Activated naive CD8-positive, alpha-beta T cell treated with anti-CD3 and anti-CD28 coated beads for 36 hours (primary cell): ENCODE data around the gene CTRB2. TPM values are rescaled to one million over a fixed set of nuclear protein-coding genes. Genes with fewer than 3 reads are reported as not detected.
"Not testable (repeated sequence)": the region's sequence is repeated elsewhere in the genome, so short reads cannot be mapped to it uniquely, and the experiment has no call there.

ENCODE experiments used
- DNase-seq: peaks from one replicate; pipeline ENCODE4 v3.0.0; 2021
- H3K27ac Mint-ChIP-seq: one replicate; pipeline ENCODE4 v1.8.0; 2022; ENCODE audit warnings: mild to moderate bottlenecking, moderate library complexity, mixed read lengths
- H3K27me3 Mint-ChIP-seq: one replicate; pipeline ENCODE4 v1.8.0; 2022; ENCODE audit warnings: mild to moderate bottlenecking, mixed read lengths
- H3K36me3 Mint-ChIP-seq: one replicate; pipeline ENCODE4 v1.8.0; 2021; ENCODE audit warnings: mild to moderate bottlenecking, mixed read lengths
- H3K4me1 Mint-ChIP-seq: one replicate; pipeline ENCODE4 v1.8.0; 2021; ENCODE audit warnings: mixed read lengths
- H3K4me3 Mint-ChIP-seq: one replicate; pipeline ENCODE4 v1.8.0; 2022; ENCODE audit warnings: mild to moderate bottlenecking, moderate library complexity, mixed read lengths
- H3K9me3 Mint-ChIP-seq: one replicate; pipeline ENCODE4 v1.8.0; 2022; ENCODE audit warnings: mixed read lengths
- total RNA-seq, 2 experiments: library from RNA; stranded (reverse); gene quantifications; one replicate each; pipeline ENCODE4 v1.2.3, GENCODE V29; 2021

CTRB2 gene
- total RNA-seq, 2 experiments from 2014 or later: not detected

DNA sequence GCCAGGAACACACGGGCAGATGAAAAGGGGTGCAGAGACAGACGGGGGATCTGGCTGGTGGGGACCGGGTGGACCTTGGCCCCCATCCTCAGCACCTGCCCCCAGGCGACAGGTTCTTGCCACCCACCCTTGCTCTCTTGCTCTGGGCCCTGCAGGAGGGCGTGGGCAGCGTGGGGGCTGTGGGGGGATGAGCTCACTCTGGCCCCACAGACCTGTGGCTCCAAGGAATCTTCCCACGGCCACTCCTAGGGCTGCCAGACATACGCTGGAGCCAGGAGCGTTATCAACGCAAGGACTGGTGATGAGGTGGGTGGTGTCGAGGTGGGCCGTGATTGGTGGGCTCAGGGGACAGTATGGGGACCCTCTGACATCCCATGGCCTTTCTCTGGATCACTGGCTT is 18.1 kb upstream of the CTRB2 start:
- no peak for DNase-seq
- Mint-ChIP-seq H3K27me3 (no peaks in the 10 kb centered on the region), H3K36me3 (no peaks in the 10 kb centered on the region), H3K4me3 (no peak overlapping the region), H3K9me3 (peaks cover 1% of the 10 kb centered on the region), H3K4me1 (peaks cover 5% of the 10 kb centered on the region), H3K27ac (no peak overlapping the region)

DNA sequence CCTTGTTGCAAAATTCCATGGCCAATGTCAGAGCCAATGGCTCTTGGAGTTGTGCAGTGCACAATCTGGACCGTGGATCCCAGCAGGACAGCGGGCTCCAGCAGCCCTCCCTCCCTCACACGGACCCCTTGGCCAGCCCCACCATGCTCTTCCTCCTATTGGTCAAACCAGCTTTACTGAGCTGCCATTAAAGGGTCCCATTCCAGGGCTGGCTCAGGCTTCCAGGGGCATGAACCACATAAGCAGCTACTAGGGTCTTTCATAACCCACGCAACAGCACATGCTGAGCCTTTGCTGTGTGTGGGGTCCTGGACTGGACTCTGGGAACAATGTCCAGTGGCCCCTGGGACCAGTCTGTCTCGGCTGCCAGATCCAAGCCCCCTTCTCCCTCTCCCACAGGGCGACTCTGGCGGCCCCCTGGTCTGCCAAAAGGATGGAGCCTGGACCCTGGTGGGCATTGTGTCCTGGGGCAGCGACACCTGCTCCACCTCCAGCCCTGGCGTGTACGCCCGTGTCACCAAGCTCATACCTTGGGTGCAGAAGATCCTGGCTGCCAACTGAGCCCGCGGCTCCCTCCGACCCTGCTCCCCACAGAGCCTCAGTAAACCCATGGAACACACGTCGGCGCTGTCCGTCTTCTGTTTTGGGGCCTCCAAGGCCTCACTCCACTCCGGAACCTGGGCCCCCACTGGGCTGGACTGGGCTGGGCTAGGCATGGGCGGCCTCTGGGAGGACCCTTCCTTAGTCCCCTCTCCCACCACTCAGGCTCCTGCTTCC is 17.5 kb upstream of the CTRB2 start:
- peaks cover 1% of the 10 kb centered on the region for H3K9me3 Mint-ChIP-seq
- H3K4me1 Mint-ChIP-seq: peaks cover 11% of the 10 kb centered on the region
- H3K27ac Mint-ChIP-seq: no peak overlapping the region
- no peak for DNase-seq
- no peaks in the 10 kb centered on the region for H3K36me3 Mint-ChIP-seq
- H3K4me3 Mint-ChIP-seq: no peak overlapping the region
- H3K27me3 Mint-ChIP-seq: no peaks in the 10 kb centered on the region

DNA sequence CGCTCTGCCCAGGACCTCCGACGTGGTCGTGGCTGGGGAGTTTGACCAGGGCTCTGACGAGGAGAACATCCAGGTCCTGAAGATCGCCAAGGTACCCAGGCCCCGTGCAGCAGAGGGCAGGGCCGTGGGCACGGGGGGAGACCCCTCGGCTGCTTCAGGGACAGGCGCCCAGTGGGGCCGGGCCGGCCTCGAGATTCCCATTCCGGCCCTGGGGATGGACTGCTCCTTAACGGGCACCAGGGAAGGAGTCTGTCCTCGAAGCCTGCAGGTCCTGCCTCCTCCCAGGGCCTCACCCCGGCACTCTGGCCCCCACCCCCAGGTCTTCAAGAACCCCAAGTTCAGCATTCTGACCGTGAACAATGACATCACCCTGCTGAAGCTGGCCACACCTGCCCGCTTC is 16.2 kb upstream of the CTRB2 start:
- H3K27ac Mint-ChIP-seq, DNase-seq, H3K27me3 Mint-ChIP-seq, H3K36me3 Mint-ChIP-seq, H3K9me3 Mint-ChIP-seq, H3K4me3 Mint-ChIP-seq: not testable (repeated sequence)
- H3K4me1 Mint-ChIP-seq: peaks cover 18% of the 10 kb centered on the region

DNA sequence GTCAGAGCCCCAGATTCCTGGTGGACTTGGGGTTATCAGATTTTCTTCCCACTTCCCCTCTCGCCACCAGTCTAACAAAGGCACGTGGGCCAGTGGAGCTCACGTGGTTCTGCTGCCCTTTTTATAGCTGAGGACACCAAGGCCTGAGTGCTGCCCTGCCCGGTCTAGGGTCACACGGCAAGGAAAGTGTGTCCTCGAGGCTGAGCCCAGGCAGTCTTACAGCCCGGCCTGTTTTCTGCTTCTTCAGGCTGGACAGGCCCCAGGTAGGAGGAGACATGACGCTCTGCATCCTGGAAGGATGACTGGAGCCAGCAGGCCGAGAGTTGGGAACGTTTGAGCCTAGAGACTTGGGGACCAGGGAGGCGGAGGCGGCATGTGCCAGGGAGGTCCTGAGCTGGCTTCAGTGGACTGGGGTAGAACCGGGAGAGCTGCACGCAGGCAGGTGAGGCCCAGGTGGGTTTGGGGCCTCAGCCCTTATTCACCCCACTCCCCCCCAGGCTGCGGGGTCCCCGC is 15.4 kb upstream of the CTRB2 start:
- peaks cover 1% of the 10 kb centered on the region for H3K9me3 Mint-ChIP-seq
- H3K36me3 Mint-ChIP-seq: no peaks in the 10 kb centered on the region
- H3K27me3 Mint-ChIP-seq: no peaks in the 10 kb centered on the region
- peaks cover 22% of the 10 kb centered on the region for H3K4me1 Mint-ChIP-seq
- no peak overlapping the region for H3K27ac Mint-ChIP-seq
- H3K4me3 Mint-ChIP-seq: no peak overlapping the region
- no peak for DNase-seq

DNA sequence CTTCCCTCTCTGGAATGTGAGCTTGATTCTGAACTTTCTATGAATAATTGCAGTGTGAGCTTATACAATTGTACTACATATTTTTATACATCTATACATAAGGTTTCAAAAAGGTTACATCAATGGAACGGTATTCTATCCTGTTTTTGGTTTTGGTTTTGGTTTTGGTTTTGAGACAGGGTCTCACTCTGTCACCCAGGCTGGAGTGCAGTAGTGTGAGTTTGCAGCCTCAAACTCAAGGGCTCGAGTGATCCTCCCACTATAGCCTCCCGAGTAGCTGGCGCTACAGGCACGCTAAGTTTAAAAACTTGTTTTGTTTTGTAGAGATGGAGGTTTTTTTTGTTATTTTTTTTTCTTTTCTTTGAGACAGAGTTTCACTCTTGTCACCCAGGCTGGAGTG is 12.9 kb upstream of the CTRB2 start:
- Mint-ChIP-seq H3K4me3 (peak overlapping the region; percentile 51), H3K27ac (peak overlapping the region; percentile 80), H3K4me1 (peaks cover 22% of the 10 kb centered on the region), H3K36me3 (no peaks in the 10 kb centered on the region), H3K9me3 (peaks cover 1% of the 10 kb centered on the region), H3K27me3 (no peaks in the 10 kb centered on the region)
- DNase-seq: peak; percentile 31

DNA sequence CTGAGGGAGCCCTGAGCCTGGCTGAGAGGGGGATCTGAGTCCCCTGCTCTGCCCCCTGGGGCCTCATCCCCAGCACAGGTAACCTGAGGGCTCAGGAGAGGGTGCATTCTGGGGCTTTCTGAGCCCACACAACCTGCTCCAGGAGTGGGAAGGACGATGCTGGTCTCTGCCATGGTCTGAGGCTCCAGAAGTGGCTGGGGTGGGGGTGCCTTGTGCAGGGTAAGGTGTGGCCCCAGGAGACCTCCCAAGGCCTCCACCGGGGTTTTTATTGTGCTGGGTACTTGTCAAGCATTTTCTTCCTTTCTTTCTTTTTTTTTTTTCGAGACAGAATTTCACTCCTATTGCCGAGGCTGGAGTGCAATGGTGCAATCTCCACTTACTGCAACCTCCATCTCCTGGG is 12.1 kb upstream of the CTRB2 start:
- H3K4me3 Mint-ChIP-seq: peak overlapping the region; percentile 32
- no peaks in the 10 kb centered on the region for H3K36me3 Mint-ChIP-seq
- no peak for DNase-seq
- H3K27me3 Mint-ChIP-seq: no peaks in the 10 kb centered on the region
- peaks cover 1% of the 10 kb centered on the region for H3K9me3 Mint-ChIP-seq
- H3K27ac Mint-ChIP-seq: peak overlapping the region; percentile 80
- H3K4me1 Mint-ChIP-seq: peaks cover 22% of the 10 kb centered on the region

DNA sequence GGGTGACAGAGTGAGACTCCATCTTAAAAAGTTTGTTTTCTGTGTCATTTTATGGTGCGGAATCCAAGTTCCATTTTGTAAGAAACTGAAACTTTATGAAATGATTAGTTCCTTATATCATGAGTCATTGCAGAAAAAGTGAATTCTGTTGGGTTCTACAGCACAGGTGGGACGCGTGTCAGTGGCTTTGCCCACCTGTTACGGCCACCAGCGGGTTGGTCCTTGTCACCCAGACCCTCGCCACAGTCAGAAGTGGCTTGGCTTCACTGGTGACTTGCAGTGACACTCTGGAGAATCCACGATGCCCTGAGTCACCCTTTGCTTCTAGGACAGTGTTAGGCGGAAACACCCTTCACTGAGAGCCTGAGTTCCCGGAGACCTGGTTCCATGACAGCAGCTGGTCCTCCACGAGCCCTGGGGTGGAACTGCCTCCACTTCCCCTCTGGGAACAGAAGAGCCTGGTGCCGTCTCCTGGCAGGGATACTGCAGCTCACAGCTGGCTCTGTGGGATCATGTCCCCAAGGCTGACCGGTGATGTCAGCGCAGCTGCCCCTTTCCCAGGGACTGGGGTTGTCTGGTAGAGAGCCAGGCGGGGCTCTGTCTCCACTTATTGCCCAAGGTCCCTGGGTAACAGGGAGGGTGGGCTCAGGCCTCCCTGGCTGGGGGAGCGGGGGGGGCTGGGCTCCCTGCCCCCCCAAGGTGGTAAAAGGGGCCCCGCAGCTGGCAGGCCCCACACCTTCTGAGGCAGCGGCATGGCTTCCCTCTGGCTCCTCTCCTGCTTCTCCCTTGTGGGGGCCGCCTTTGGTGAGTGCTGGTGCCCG is 11.5 kb upstream of the CTRB2 start, which contains the start of gene CTRB1:
CTRB1 (plus strand) TSS at position 733 of the 821 bp plus-strand sequence; CDS start at position 753, 20 bp downstream.
- peak within 1 kb of the TSS; percentile 80 for H3K27ac Mint-ChIP-seq
- DNase-seq: peak; percentile 51
- peaks cover 1% of the 10 kb centered on the region for H3K9me3 Mint-ChIP-seq
- H3K27me3 Mint-ChIP-seq: no peaks in the 10 kb centered on the region
- H3K36me3 Mint-ChIP-seq: no peaks in the 10 kb centered on the region
- peaks cover 22% of the 10 kb centered on the region for H3K4me1 Mint-ChIP-seq
- H3K4me3 Mint-ChIP-seq: peak within 1 kb of the TSS; percentile 51

DNA sequence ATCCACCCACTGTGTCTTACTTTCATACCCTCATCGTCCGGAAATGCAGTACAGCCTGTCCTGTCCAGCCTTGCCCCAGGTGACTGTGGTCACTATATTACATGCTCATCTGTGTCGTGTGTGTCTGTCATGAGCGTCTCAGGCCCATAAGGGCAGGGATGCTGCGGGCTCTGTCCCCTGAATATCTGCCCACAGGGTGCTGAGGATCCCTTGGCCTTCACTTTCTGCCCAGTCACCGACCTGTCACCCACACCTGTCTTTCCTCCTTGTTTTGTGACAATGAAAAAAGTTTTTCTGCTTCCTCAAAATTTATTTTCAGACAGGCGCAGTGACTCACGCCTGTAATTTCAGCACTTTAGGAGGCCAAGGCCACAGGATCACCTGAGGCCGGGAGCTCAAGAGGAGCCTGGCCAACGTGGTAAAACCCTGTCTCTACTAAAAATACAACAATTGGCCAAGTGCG is 10.5 kb upstream of the CTRB2 start:
- H3K9me3 Mint-ChIP-seq: peaks cover 1% of the 10 kb centered on the region
- no peaks in the 10 kb centered on the region for H3K27me3 Mint-ChIP-seq
- H3K4me3 Mint-ChIP-seq: no peak overlapping the region
- no peaks in the 10 kb centered on the region for H3K36me3 Mint-ChIP-seq
- no peak for DNase-seq
- peak overlapping the region; percentile 12 for H3K27ac Mint-ChIP-seq
- peaks cover 22% of the 10 kb centered on the region for H3K4me1 Mint-ChIP-seq

DNA sequence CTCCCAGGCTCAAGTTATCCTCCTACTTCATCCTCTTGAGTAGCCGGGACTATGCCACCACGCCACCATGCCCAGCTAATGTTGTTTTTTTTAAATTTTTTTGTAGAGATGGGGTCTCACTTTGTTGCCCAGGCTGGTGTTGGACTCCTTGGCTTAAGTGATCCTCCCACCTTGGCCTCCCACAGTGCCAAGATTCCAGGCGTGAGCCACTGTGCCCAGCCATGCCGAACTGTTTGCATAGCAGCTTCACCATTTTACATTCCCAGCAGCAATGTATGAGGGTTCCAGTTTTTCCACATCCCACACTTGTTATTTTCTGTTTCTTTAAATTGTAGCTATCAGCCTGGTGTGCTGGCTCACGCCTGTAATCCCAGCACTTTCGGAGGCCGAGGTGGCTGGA is 9.6 kb upstream of the CTRB2 start:
- Mint-ChIP-seq H3K4me3 (no peak overlapping the region), H3K4me1 (peaks cover 22% of the 10 kb centered on the region), H3K27ac (no peak overlapping the region), H3K9me3 (peaks cover 1% of the 10 kb centered on the region), H3K36me3 (no peaks in the 10 kb centered on the region), H3K27me3 (no peaks in the 10 kb centered on the region)
- DNase-seq: no peak

DNA sequence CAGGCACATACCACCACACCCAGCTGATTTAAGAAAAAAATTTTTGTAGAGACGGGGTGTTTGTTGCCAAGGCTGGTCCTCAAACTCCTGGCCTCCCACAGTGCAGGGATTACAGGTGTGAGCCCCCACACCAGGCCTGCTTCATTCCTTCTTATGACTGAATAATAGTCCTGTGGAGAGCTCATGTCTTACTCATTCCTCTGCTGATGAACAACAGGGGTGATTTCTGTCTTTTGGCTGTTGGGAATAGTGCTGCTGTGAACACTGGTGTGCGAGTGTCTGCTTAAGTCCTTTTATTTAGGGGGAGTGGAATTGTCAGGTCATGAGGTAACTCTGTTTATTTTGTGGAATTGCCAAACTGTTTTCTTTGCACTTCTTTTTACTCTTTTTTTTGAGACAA is 9.2 kb upstream of the CTRB2 start:
- Mint-ChIP-seq H3K9me3 (peaks cover 1% of the 10 kb centered on the region), H3K27ac (no peak overlapping the region), H3K4me3 (no peak overlapping the region), H3K36me3 (no peaks in the 10 kb centered on the region), H3K27me3 (no peaks in the 10 kb centered on the region), H3K4me1 (peaks cover 22% of the 10 kb centered on the region)
- DNase-seq: no peak

DNA sequence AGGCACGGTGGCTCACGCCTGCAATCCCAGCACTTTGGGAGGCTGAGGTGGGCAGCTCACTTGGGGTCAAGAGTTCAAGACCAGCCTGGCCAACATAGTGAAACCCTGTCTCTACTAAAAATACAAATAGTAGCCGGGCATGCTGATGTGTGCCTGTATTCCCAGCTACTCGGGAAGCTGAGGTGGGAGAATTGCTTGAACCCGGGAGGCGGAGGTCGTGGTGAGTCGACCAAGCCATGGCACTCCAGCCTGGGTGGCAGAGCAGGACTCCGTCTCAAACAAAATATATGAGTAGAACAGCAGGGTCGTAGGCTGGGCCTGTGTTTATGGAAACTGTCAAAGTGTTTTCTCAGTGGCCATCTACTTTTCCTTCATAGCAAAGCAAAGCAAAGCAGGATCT is 4.3 kb upstream of the CTRB2 start:
- not testable (repeated sequence) for H3K9me3 Mint-ChIP-seq, H3K4me3 Mint-ChIP-seq, H3K36me3 Mint-ChIP-seq, H3K27me3 Mint-ChIP-seq, DNase-seq, H3K27ac Mint-ChIP-seq, H3K4me1 Mint-ChIP-seq

DNA sequence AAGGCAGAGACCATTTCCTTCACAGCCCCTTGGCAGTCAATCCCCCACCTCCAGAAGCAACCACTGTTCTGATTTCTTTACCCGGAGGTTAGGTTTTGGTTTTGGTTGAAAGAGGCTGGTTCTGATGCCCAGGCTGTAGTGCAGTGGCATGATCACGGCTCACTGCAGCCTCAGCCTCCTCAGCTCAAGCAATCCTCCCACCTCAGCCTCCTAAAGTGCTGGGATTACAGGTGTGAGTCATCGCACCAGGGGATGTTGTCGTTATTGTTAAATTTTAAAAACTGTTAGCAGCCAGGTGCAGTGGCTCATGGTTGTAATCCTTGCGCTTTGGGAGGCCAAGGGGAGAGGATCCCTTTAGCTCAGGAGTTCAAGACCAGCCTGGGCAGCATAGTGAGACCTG is 3.0 kb upstream of the CTRB2 start:
- no peak for DNase-seq
- H3K27me3 Mint-ChIP-seq: no peaks in the 10 kb centered on the region
- H3K36me3 Mint-ChIP-seq: no peaks in the 10 kb centered on the region
- H3K4me3 Mint-ChIP-seq: no peak overlapping the region
- H3K9me3 Mint-ChIP-seq: no peaks in the 10 kb centered on the region
- H3K27ac Mint-ChIP-seq: no peak overlapping the region
- H3K4me1 Mint-ChIP-seq: no peaks in the 10 kb centered on the region

DNA sequence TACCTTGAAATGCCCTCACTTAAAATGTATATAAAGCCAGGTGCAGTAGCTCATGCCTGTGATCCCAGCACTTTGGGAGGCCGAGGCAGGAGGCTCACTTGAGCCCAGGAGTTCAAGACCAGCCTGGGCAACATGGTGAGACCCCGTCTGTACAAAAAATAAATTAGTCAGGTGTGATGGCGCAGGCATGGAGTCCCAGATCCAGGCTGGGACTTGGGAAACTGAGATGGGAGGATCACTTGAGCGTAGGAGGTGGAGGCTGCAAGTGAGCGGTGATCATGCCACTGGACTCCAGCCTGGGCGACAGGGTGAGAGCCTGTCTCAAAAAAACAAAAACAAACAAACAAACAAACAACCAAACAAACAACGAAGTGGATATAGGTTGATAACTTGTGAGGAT is 2.6 kb upstream of the CTRB2 start:
- DNase-seq, H3K4me3 Mint-ChIP-seq, H3K36me3 Mint-ChIP-seq, H3K27ac Mint-ChIP-seq, H3K4me1 Mint-ChIP-seq, H3K27me3 Mint-ChIP-seq, H3K9me3 Mint-ChIP-seq: not testable (repeated sequence)

DNA sequence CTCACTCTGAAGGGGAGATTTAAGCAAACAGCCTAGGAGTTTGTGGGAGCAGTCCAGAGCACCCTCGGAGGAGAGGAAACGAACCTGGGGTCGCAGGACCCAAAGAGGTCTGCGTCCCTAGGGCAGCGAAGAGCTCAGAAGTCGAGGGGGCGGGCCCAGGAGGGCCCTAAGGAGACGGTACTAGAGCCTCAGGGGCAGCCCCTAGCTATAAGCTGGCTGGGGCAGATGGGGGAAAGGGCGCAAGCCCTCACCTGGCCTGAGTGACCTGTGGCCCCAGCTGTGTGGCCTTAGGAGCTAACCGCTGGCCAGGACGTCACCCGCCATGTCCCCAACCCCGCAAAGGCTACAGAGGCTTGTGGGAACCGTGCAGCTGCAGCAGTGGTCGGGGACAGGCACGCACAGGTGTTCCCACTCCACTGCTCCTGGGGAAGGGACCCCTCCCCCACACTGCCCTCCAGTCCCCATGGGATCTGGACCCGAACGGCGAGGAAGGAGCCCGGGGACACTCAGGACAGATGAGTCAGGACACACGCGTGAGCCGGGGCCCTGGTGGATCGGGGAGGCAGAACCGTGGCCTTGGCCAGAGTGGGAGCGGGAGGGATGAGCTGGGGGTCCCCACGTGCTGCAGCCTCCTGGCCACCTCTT is 2.0 kb upstream of the CTRB2 start:
- no peak overlapping the region for H3K4me3 Mint-ChIP-seq
- no peaks in the 10 kb centered on the region for H3K9me3 Mint-ChIP-seq

DNA sequence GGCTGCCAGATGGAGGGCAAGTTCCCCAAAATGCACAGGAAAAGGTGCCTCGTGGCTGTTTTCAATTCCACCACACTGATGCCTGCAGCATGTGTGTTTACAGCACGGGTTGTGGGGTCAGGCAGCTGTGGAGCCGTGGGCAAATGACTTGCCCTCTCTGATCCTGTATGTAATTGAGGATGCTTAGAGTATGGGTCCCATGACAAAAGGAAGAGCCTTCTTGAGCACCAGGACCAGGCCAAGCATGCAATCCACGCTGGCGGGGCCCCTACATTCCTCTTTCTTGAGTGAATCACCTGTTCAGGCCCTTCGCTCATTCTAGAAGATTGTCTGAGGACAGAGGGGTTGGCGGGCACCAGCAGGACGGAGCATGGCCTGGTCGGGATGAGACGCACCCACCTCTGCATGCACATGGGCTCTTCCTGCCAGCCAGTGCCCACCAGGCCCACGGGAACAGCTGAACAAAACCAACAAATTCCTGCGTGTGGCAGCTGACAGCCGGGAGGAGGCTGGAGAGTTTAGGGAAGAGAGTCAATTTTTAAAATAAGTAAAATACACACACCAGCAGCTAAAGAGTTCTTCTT is 1.4 kb upstream of the CTRB2 start:
- Mint-ChIP-seq H3K36me3 (no peaks in the 10 kb centered on the region), H3K4me3 (no peak overlapping the region), H3K4me1 (no peaks in the 10 kb centered on the region), H3K27me3 (no peaks in the 10 kb centered on the region), H3K9me3 (no peaks in the 10 kb centered on the region), H3K27ac (no peak overlapping the region)
- DNase-seq: no peak

More for the DNA sequence above, 2.0 kb upstream of the CTRB2 start:
- Mint-ChIP-seq H3K27me3 (no peaks in the 10 kb centered on the region), H3K36me3 (no peaks in the 10 kb centered on the region), H3K4me1 (no peaks in the 10 kb centered on the region), H3K27ac (no peak overlapping the region)
- no peak for DNase-seq
